ENCODE measurements around the gene ATP4A. TPM values are rescaled to one million over a fixed set of nuclear protein-coding genes. Genes with fewer than 3 reads are reported as not detected.

ATP4A gene
- total RNA-seq, 1 experiment from 2014 or later = not detected

GRCh38 chr19:35566738-35567137 is 3.3 kb upstream of the ATP4A start:
- no peaks in the 10 kb centered on the region for H3K9me3 ChIP-seq
- no TSS peak for BruUV-seq (replicated peaks)
- CTCF ChIA-PET = no interaction called here
- Mint-ChIP-seq H3K36me3 (ENCODE audit: insufficient read depth, unreplicated experiment) (no peaks in the 10 kb centered on the region), H3K9me3 (ENCODE audit: unreplicated experiment) (no peaks in the 10 kb centered on the region), H3K4me1 (ENCODE audit: low read depth, unreplicated experiment) (no peaks in the 10 kb centered on the region), H3K27ac (ENCODE audit: unreplicated experiment) (no peak overlapping the region), H3K4me3 (ENCODE audit: unreplicated experiment) (no peak overlapping the region), H3K27me3 (ENCODE audit: insufficient read depth, unreplicated experiment) (peaks cover 13% of the 10 kb centered on the region)
- TF ChIP-seq CTCF (IDR thresholded peaks at IDR 0.05; ENCODE audit: insufficient read depth in 1 of 2, low read depth in 1 of 2, low read length in 1 of 2, severe bottlenecking in 1 of 2, unreplicated experiment in 1 of 2) = no peak
- POLR2A ChIA-PET = interaction anchor here (0.6 kb wide), 1 partner anchor 25 kb away, joined by 4 read pairs; no protein-coding TSS in a partner anchor
- H3K4me3 ChIP-seq (ENCODE audit: low read depth, low read length) = no peak overlapping the region
- no peaks in the 10 kb centered on the region for H3K4me1 ChIP-seq
- no peaks in the 10 kb centered on the region for H3K36me3 ChIP-seq (ENCODE audit: control insufficient read depth, insufficient read depth, low read length)
- no peak for DNase-seq
- H3K27me3 ChIP-seq (replicated peaks; ENCODE audit: control insufficient read depth, insufficient read depth, low read length) = no peaks in the 10 kb centered on the region
- intact Hi-C loops (cut with micrococcal nuclease; ENCODE audit: unreplicated experiment) = no loop called here

- Mint-ChIP-seq H3K4me1 (ENCODE audit: low read depth, unreplicated experiment) (no peaks in the 10 kb centered on the region), H3K27ac (ENCODE audit: unreplicated experiment) (no peak overlapping the region), H3K36me3 (ENCODE audit: insufficient read depth, unreplicated experiment) (no peaks in the 10 kb centered on the region), H3K9me3 (ENCODE audit: unreplicated experiment) (no peaks in the 10 kb centered on the region), H3K4me3 (ENCODE audit: unreplicated experiment) (no peak overlapping the region), H3K27me3 (ENCODE audit: insufficient read depth, unreplicated experiment) (peaks cover 16% of the 10 kb centered on the region)
- DNase-seq = no peak
- H3K4me3 ChIP-seq (ENCODE audit: low read depth, low read length) = no peak overlapping the region
- intact Hi-C loops (cut with micrococcal nuclease; ENCODE audit: unreplicated experiment) = no loop called here
- H3K4me1 ChIP-seq = no peaks in the 10 kb centered on the region
- H3K27me3 ChIP-seq (replicated peaks; ENCODE audit: control insufficient read depth, insufficient read depth, low read length) = no peaks in the 10 kb centered on the region
- BruUV-seq (replicated peaks) = no TSS peak
- ChIA-PET POLR2A (interaction anchor here (0.7 kb wide), 1 partner anchor 17 kb away, joined by 9 read pairs; no protein-coding TSS in a partner anchor), CTCF (no interaction called here)
- no peak for TF ChIP-seq CTCF (IDR thresholded peaks at IDR 0.05; ENCODE audit: insufficient read depth in 1 of 2, low read depth in 1 of 2, low read length in 1 of 2, severe bottlenecking in 1 of 2, unreplicated experiment in 1 of 2)
- no peaks in the 10 kb centered on the region for H3K9me3 ChIP-seq
- no peaks in the 10 kb centered on the region for H3K36me3 ChIP-seq (ENCODE audit: control insufficient read depth, insufficient read depth, low read length)
These were observed 1.8 kb upstream of the ATP4A start for GRCh38 chr19:35565016-35565856.

DNA sequence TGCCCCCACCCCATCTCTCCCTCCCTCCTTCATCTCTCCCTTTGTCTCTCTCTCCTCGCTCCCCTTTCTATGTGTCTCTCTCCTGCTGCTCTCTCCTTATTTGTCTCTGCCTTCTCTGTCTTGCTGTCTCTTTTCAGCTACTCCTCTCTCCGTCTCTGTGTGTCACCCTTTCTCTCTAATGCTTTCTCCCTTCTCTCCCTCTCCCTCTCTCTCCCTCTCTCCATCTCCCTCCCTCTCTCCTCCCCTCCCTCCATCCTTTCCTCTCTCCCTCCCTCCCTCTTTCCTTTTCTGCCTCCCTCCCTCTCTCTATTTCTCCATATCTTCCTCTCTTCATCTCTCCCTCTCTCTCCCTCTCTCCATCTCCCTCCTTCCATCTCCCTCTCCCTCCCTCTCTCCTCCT is 682 bp downstream of the ATP4A start:
- Histone ChIP-seq H3K9me3 (0 out of 2 replicates have a peak, but pooled peaks cover 3% of the 10 kb centered on the region), H3K4me3 (ENCODE audit: low read depth, low read length) (no peak overlapping the region), H3K36me3 (ENCODE audit: control insufficient read depth, insufficient read depth, low read length) (no peaks in the 10 kb centered on the region), H3K4me1 (0 out of 2 replicates have a peak, but pooled peaks cover 5% of the 10 kb centered on the region), H3K27me3 (replicated peaks; ENCODE audit: control insufficient read depth, insufficient read depth, low read length) (no peaks in the 10 kb centered on the region)
- H3K27me3 Mint-ChIP-seq (ENCODE audit: insufficient read depth, unreplicated experiment) = peaks cover 24% of the 10 kb centered on the region
- CTCF ChIA-PET = no interaction called here
- intact Hi-C loops (cut with micrococcal nuclease; ENCODE audit: unreplicated experiment) = no loop called here
- no peak for TF ChIP-seq CTCF (IDR thresholded peaks at IDR 0.05; ENCODE audit: insufficient read depth in 1 of 2, low read depth in 1 of 2, low read length in 1 of 2, severe bottlenecking in 1 of 2, unreplicated experiment in 1 of 2)
- peaks cover 5% of the 10 kb centered on the region for H3K36me3 Mint-ChIP-seq (ENCODE audit: insufficient read depth, unreplicated experiment)
- no peak for DNase-seq
- POLR2A ChIA-PET = no interaction called here
- H3K9me3 Mint-ChIP-seq (ENCODE audit: unreplicated experiment) = no peaks in the 10 kb centered on the region
- H3K4me1 Mint-ChIP-seq (ENCODE audit: low read depth, unreplicated experiment) = no peaks in the 10 kb centered on the region
- BruUV-seq (replicated peaks) = no TSS peak
- H3K4me3 Mint-ChIP-seq (ENCODE audit: unreplicated experiment) = no peak overlapping the region
- no peak overlapping the region for H3K27ac Mint-ChIP-seq (ENCODE audit: unreplicated experiment)

All from Caco-2 (cell line).